Measurements from ENCODE around the gene GOLGA2. TPM values are rescaled to one million over a fixed set of nuclear protein-coding genes. Genes with fewer than 3 reads are reported as not detected.

The GOLGA2 gene, protein sequence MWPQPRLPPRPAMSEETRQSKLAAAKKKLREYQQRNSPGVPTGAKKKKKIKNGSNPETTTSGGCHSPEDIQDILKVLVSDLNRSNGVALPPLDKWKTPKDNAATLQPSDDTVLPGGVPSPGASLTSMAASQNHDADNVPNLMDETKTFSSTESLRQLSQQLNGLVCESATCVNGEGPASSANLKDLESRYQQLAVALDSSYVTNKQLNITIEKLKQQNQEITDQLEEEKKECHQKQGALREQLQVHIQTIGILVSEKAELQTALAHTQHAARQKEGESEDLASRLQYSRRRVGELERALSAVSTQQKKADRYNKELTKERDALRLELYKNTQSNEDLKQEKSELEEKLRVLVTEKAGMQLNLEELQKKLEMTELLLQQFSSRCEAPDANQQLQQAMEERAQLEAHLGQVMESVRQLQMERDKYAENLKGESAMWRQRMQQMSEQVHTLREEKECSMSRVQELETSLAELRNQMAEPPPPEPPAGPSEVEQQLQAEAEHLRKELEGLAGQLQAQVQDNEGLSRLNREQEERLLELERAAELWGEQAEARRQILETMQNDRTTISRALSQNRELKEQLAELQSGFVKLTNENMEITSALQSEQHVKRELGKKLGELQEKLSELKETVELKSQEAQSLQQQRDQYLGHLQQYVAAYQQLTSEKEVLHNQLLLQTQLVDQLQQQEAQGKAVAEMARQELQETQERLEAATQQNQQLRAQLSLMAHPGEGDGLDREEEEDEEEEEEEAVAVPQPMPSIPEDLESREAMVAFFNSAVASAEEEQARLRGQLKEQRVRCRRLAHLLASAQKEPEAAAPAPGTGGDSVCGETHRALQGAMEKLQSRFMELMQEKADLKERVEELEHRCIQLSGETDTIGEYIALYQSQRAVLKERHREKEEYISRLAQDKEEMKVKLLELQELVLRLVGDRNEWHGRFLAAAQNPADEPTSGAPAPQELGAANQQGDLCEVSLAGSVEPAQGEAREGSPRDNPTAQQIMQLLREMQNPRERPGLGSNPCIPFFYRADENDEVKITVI
- total RNA-seq: 10 to 100 TPM; 57.9 to 58.8 TPM

- H3K4me3 Mint-ChIP-seq: peak within 1 kb of the TSS; percentile 98
- no peaks in the 10 kb centered on the region for H3K9me3 Mint-ChIP-seq (ENCODE audit: insufficient read depth)
- peaks cover 54% of the 10 kb centered on the region for H3K4me1 Mint-ChIP-seq (ENCODE audit: low read depth)
- ATAC-seq (peak; percentile 73), DNase-seq (peak; percentile 32)
- H3K27me3 Mint-ChIP-seq (ENCODE audit: low read depth): no peaks in the 10 kb centered on the region
- ChIA-PET CTCF (interaction anchor here (0.6 to 1.5 kb wide), 7 partner anchors 8 to 95 kb away, joined by 3 to 9 read pairs (median 4); partner anchors contain the start of gene URM1), POLR2A (interaction anchor here (0.5 to 1.1 kb wide), 18 partner anchors 11 to 744 kb away, joined by 3 to 8 read pairs (median 3); partner anchors contain the start of gene URM1)
- peak within 1 kb of the TSS; percentile 95 for H3K27ac Mint-ChIP-seq
- peaks cover 24% of the 10 kb centered on the region for H3K36me3 Mint-ChIP-seq (ENCODE audit: low read depth)
Observed at GRCh38 chr9:128275198-128276007, at the start of gene GOLGA2. GOLGA2 (minus strand) TSS chr9:128276007; CDS start chr9:128275976, 31 bp downstream.

GRCh38 chr9:128324401-128324800 lies 48.6 kb upstream of the GOLGA2 start:
- ChIA-PET POLR2A (no interaction called here), CTCF (interaction anchor here (1.6 to 2.3 kb wide), 2 partner anchors 17 to 38 kb away, joined by 5 to 15 read pairs; no protein-coding TSS in a partner anchor)
- DNase-seq (no peak), ATAC-seq (no peak)
- peaks cover 15% of the 10 kb centered on the region for H3K36me3 Mint-ChIP-seq (ENCODE audit: low read depth)
- H3K27ac Mint-ChIP-seq: peak overlapping the region; percentile 47
- H3K9me3 Mint-ChIP-seq (ENCODE audit: insufficient read depth): no peaks in the 10 kb centered on the region
- H3K4me3 Mint-ChIP-seq: peak overlapping the region; percentile 97
- H3K27me3 Mint-ChIP-seq (ENCODE audit: low read depth): no peaks in the 10 kb centered on the region
- peaks cover 18% of the 10 kb centered on the region for H3K4me1 Mint-ChIP-seq (ENCODE audit: low read depth)

DNA sequence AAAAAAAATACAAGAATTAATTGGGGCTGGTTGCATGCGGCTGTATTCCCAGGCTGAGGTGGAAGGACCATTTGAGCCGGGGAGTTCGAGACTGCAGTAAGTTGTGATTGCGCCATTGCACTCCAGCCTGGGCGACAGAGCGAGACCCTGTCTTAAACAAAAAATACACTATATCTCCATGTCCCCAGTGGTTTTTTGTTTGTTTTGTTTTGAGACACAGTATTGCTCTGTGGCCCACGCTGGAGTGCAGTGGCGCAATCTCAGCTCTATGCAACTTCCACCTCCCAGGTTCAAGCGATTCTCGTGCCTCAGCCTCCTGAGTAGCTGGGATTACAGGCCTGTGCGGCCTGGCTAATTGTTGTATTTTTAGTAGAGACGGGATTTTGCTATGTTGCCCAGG lies 48.0 kb upstream of the GOLGA2 start:
- POLR2A ChIA-PET: no interaction called here

DNA sequence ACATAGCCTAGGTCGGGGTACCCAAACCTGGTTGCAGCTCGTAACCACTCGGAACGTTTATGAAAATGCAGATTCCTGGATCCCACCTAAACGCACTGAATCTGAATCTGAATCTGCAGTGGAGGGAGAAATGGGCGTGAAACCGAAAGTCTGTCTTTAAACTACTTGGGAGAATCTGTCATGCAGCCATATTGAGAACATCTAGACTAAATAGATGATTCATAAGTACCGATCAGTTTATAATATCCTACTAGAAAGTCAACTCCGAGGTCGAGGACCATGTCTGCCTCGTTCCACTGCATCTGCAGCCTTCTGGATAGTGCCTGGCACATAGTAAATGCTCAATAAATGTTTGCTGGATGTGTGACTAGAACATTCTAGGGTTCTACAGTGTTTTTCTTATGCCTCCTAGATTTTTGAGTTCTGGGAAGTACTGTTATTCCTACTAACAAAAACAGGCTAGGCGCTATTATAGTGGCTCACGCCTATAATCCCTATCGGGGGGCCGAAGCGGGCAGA lies 47.5 kb upstream of the GOLGA2 start:
- ChIA-PET CTCF (interaction anchor here (2.3 kb wide), 1 partner anchor 18 kb away, joined by 15 read pairs; no protein-coding TSS in a partner anchor), POLR2A (no interaction called here)
- Mint-ChIP-seq H3K36me3 (ENCODE audit: low read depth) (peaks cover 11% of the 10 kb centered on the region), H3K27me3 (ENCODE audit: low read depth) (no peaks in the 10 kb centered on the region), H3K27ac (peak overlapping the region; percentile 99), H3K4me1 (ENCODE audit: low read depth) (peaks cover 18% of the 10 kb centered on the region), H3K9me3 (ENCODE audit: insufficient read depth) (no peaks in the 10 kb centered on the region), H3K4me3 (peak overlapping the region; percentile 97)
- no peak for DNase-seq
- peak; percentile 3 for ATAC-seq

More for the DNA sequence above, 48.0 kb upstream of the GOLGA2 start:
- DNase-seq (no peak), ATAC-seq (no peak)
- H3K36me3 Mint-ChIP-seq (ENCODE audit: low read depth): peaks cover 15% of the 10 kb centered on the region
- peaks cover 18% of the 10 kb centered on the region for H3K4me1 Mint-ChIP-seq (ENCODE audit: low read depth)
- H3K27me3 Mint-ChIP-seq (ENCODE audit: low read depth): no peaks in the 10 kb centered on the region
- H3K4me3 Mint-ChIP-seq: peak overlapping the region; percentile 97
- no peak overlapping the region for H3K27ac Mint-ChIP-seq
- no peaks in the 10 kb centered on the region for H3K9me3 Mint-ChIP-seq (ENCODE audit: insufficient read depth)
- CTCF ChIA-PET: interaction anchor here (1.6 to 2.3 kb wide), 2 partner anchors 18 to 38 kb away, joined by 5 to 15 read pairs; no protein-coding TSS in a partner anchor

DNA sequence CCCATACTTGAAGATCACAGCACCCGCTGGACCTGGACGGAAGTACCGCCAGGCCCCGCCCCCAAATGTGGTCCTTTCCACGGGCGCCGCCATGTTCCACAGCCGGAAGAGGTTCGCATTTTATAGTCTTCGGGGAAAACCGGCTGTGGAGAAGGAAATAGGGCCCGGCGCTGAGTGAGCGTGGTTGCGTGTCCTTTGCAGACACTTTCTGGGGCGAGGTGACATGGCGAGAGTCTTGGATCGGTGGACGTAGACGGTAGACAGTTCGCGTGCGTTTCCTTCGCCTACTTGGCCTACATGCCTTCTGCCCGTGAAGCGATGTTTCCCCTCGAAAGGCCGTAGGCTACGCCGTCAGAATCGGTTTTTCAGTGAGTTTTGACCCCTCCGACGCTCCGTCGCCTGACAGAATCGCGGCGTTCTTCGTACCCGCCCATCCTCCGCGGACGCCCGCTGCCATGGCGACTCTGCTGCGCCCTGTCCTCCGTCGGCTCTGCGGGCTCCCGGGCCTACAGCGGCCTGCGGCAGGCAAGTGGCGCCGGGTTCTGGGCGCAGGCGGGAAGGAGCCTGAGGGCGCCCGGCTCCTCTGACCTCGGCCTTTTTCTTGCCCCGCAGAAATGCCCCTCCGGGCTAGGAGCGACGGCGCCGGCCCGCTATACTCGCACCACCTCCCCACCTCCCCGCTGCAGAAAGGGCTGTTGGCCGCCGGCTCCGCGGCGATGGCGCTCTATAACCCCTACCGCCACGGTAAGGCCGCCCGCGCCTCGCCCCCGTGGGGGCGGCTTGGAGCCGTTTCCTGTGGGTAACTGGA lies 46.8 kb upstream of the GOLGA2 start, which contains the start of the genes COQ4 and TRUB2:
COQ4 (plus strand) TSS at position 436 of the 808 bp plus-strand sequence; CDS start at position 456, 20 bp downstream.
TRUB2 (minus strand) TSS at position 44 of the 808 bp plus-strand sequence; CDS start at position 5, 39 bp downstream.
- Mint-ChIP-seq H3K36me3 (ENCODE audit: low read depth) (peaks cover 11% of the 10 kb centered on the region), H3K4me1 (ENCODE audit: low read depth) (peaks cover 18% of the 10 kb centered on the region), H3K4me3 (peak within 1 kb of the TSS; percentile 97), H3K27ac (peak within 1 kb of the TSS; percentile 99), H3K9me3 (ENCODE audit: insufficient read depth) (no peaks in the 10 kb centered on the region), H3K27me3 (ENCODE audit: low read depth) (no peaks in the 10 kb centered on the region)
- ATAC-seq (peak; percentile 88), DNase-seq (peak; percentile 95)
- ChIA-PET CTCF (interaction anchor here (1.0 kb wide), 1 partner anchor 13 kb away, joined by 3 read pairs; no protein-coding TSS in a partner anchor), POLR2A (interaction anchor here (0.5 to 1.3 kb wide), 3 partner anchors 19 to 135 kb away, joined by 3 read pairs; partner anchors contain the start of genes GOLGA2 and SWI5)

DNA sequence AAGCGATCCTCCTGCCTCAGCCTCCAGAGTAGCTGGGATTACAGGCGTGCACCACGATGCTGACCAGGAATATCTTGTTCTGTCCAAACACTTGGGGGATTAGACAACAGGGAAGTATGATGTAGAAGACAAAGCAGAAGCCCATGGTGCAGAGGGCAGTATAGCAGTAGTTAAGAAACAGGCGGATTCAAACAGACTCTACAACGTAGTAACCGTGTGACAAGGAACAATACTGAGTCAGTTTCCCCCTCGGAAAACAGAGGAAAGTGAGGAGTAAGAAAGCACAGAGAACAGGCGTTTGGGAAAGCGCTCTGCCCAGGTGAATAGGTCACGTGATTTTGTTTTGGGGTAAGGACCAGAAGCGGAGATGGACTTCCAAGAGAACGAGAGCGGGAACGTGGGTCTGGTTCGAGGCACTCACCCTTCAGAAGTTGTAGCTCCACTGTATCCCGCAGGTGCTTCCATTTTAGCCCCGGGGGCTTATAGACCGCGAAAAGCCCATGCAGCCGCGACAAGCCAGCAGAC lies 46.1 kb upstream of the GOLGA2 start:
- Mint-ChIP-seq H3K9me3 (ENCODE audit: insufficient read depth) (no peaks in the 10 kb centered on the region), H3K27ac (peak overlapping the region; percentile 99), H3K36me3 (ENCODE audit: low read depth) (peaks cover 14% of the 10 kb centered on the region), H3K4me3 (peak overlapping the region; percentile 97), H3K27me3 (ENCODE audit: low read depth) (no peaks in the 10 kb centered on the region), H3K4me1 (ENCODE audit: low read depth) (peaks cover 18% of the 10 kb centered on the region)
- ChIA-PET CTCF (interaction anchor here (0.6 to 1.3 kb wide), 4 partner anchors 14 to 43 kb away, joined by 3 to 6 read pairs (median 4); no protein-coding TSS in a partner anchor), POLR2A (interaction anchor here (0.5 to 1.3 kb wide), 5 partner anchors 17 to 134 kb away, joined by 3 to 5 read pairs (median 3); partner anchors contain the start of genes GOLGA2 and SWI5)
- ATAC-seq (peak; percentile 5), DNase-seq (no peak)

DNA sequence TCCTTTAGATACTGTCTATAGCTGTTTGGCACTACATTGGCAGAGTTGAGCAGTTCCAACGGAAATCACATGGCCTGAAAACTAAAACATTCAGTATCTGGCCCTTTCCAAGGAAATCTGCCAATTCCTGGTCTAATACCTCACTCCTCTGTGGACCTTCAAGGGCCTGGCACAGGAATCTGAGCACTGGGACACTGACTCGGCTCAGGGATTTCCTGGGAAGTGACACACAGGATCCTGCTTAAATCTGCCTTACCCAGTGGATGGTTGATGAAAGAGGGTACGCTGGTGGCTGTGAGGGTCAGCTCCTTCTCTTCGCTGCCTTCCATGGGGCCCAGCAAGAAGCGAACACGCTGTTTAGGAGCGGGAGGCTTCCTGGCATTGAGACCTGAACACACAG lies 45.5 kb upstream of the GOLGA2 start:
- ATAC-seq (no peak), DNase-seq (no peak)
- Mint-ChIP-seq H3K9me3 (ENCODE audit: insufficient read depth) (no peaks in the 10 kb centered on the region), H3K4me1 (ENCODE audit: low read depth) (peaks cover 18% of the 10 kb centered on the region), H3K36me3 (ENCODE audit: low read depth) (peaks cover 18% of the 10 kb centered on the region), H3K27me3 (ENCODE audit: low read depth) (no peaks in the 10 kb centered on the region), H3K27ac (no peak overlapping the region), H3K4me3 (peak overlapping the region; percentile 97)
- ChIA-PET POLR2A (interaction anchor here (0.6 to 1.3 kb wide), 3 partner anchors 18 to 45 kb away, joined by 3 to 5 read pairs (median 4); partner anchors contain the start of genes GOLGA2 and SWI5), CTCF (interaction anchor here (0.6 to 1.3 kb wide), 5 partner anchors 14 to 99 kb away, joined by 3 to 6 read pairs (median 3); partner anchors contain the start of gene CERCAM)

- Mint-ChIP-seq H3K4me1 (ENCODE audit: low read depth) (no peaks in the 10 kb centered on the region), H3K27me3 (ENCODE audit: low read depth) (no peaks in the 10 kb centered on the region), H3K27ac (no peak overlapping the region), H3K4me3 (no peak overlapping the region), H3K36me3 (ENCODE audit: low read depth) (peaks cover 13% of the 10 kb centered on the region), H3K9me3 (ENCODE audit: insufficient read depth) (no peaks in the 10 kb centered on the region)
- ATAC-seq: no peak
- DNase-seq: no peak
- ChIA-PET POLR2A (interaction anchor here (0.6 kb wide), 1 partner anchor 251 kb away, joined by 4 read pairs; no protein-coding TSS in a partner anchor), CTCF (interaction anchor here (1.4 kb wide), 1 partner anchor 22 kb away, joined by 4 read pairs; no protein-coding TSS in a partner anchor)
Observed at GRCh38 chr9:128317629-128318028, 41.8 kb upstream of the GOLGA2 start.

DNA sequence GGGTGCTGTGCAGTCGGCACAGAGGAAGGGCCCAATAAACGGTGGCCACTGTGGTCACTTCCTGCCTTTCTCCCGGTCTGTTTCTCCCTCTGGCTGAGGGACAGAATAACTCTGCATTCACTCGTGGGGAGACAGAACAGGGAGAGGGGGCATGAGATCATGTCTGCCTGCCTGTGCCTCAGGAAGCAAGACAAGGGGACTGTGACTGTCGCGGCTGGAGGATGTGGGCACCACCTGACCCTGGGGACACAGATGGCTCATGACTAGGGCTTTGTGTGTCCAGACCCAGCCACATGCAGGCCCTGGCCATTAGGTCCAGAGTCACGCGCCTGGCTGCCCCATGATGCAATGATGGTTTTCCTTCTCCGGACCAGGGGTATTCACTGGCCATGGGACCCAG lies 40.6 kb upstream of the GOLGA2 start:
- H3K27me3 Mint-ChIP-seq (ENCODE audit: low read depth): no peaks in the 10 kb centered on the region
- no peaks in the 10 kb centered on the region for H3K9me3 Mint-ChIP-seq (ENCODE audit: insufficient read depth)
- DNase-seq (no peak), ATAC-seq (no peak)
- peaks cover 13% of the 10 kb centered on the region for H3K36me3 Mint-ChIP-seq (ENCODE audit: low read depth)
- no peak overlapping the region for H3K4me3 Mint-ChIP-seq
- no peak overlapping the region for H3K27ac Mint-ChIP-seq
- ChIA-PET CTCF (no interaction called here), POLR2A (no interaction called here)
- no peaks in the 10 kb centered on the region for H3K4me1 Mint-ChIP-seq (ENCODE audit: low read depth)

All from activated CD8-positive, alpha-beta T cell treated with anti-CD3 and anti-CD28 coated beads, Interleukin-2, amount 10 ng/mL, durations not matched to agents 7 days and 5 days (primary cell).